ENCODE results near the gene MPC2. TPM values are rescaled to one million over a fixed set of nuclear protein-coding genes. Genes with fewer than 3 reads are reported as not detected.
A peak's percentile ranks its signal among the peaks of the same experiment; 100 is the strongest.
"Not testable (repeated sequence)": the region's sequence is repeated elsewhere in the genome, so short reads cannot be mapped to it uniquely, and the experiment has no call there.

Gene MPC2
- polyA plus RNA-seq, 6 donors from 2014 or later, result 72.6 to 103 (median 78.9) TPM

- H3K36me3 Mint-ChIP-seq, result peaks cover 15 to 20% of the 10 kb centered on the region in 2 donors
- peaks cover 19 to 26% (median 24%) of the 10 kb centered on the region in 3 donors for H3K4me1 Mint-ChIP-seq
- H3K27ac Mint-ChIP-seq, result no peak overlapping the region
- ATAC-seq (ENCODE audit: low read depth in 2 of 2) (no peak), DNase-seq (no peak)
- H3K4me3 Mint-ChIP-seq, result no peak overlapping the region
- no peaks in the 10 kb centered on the region for H3K27me3 Mint-ChIP-seq
- peaks cover 0 to 3% (median 0%) of the 10 kb centered on the region in 7 donors for H3K9me3 Mint-ChIP-seq
Measured at GRCh38 chr1:167949785-167950184, 12.9 kb upstream of the MPC2 start.

GRCh38 chr1:167947733-167948132 lies 10.9 kb upstream of the MPC2 start:
- H3K9me3 Mint-ChIP-seq, result peaks cover 0 to 6% (median 0%) of the 10 kb centered on the region in 7 donors
- DNase-seq (no peak), ATAC-seq (ENCODE audit: low read depth in 2 of 2) (no peak)
- H3K4me3 Mint-ChIP-seq, result no peak overlapping the region
- peaks cover 7 to 13% of the 10 kb centered on the region in 2 donors for H3K36me3 Mint-ChIP-seq
- no peaks in the 10 kb centered on the region for H3K27me3 Mint-ChIP-seq
- H3K27ac Mint-ChIP-seq, result peak overlapping the region in 1 of 6 donors; percentile 3
- peaks cover 26 to 32% (median 27%) of the 10 kb centered on the region in 3 donors for H3K4me1 Mint-ChIP-seq

- ATAC-seq (ENCODE audit: low read depth in 2 of 2) (no peak), DNase-seq (no peak)
- Mint-ChIP-seq H3K9me3 (peaks cover 0 to 6% (median 0%) of the 10 kb centered on the region in 7 donors), H3K27me3 (no peaks in the 10 kb centered on the region), H3K4me3 (no peak overlapping the region), H3K27ac (peak overlapping the region in 2 of 6 donors; percentile 43 to 73), H3K36me3 (peaks cover 0 to 7% of the 10 kb centered on the region in 2 donors), H3K4me1 (peaks cover 25 to 38% (median 27%) of the 10 kb centered on the region in 3 donors)
Measured at GRCh38 chr1:167943541-167943940, 6.7 kb upstream of the MPC2 start.

GRCh38 chr1:167940264-167940663 lies 3.4 kb upstream of the MPC2 start:
- Mint-ChIP-seq H3K36me3 (no peaks in the 10 kb centered on the region), H3K4me1 (peaks cover 23 to 31% (median 24%) of the 10 kb centered on the region in 3 donors), H3K9me3 (peaks cover 0 to 3% (median 0%) of the 10 kb centered on the region in 7 donors), H3K4me3 (no peak overlapping the region), H3K27me3 (no peaks in the 10 kb centered on the region), H3K27ac (no peak overlapping the region)
- no peak for ATAC-seq (ENCODE audit: low read depth in 2 of 2)
- no peak for DNase-seq

GRCh38 chr1:167938080-167938636 lies 1.3 kb upstream of the MPC2 start:
- H3K36me3 Mint-ChIP-seq, result no peaks in the 10 kb centered on the region
- peaks cover 22 to 37% (median 36%) of the 10 kb centered on the region in 3 donors for H3K4me1 Mint-ChIP-seq
- peak overlapping the region; percentile 35 to 99 (median 92) for H3K4me3 Mint-ChIP-seq
- no peaks in the 10 kb centered on the region for H3K27me3 Mint-ChIP-seq
- no peaks in the 10 kb centered on the region for H3K9me3 Mint-ChIP-seq
- DNase-seq (no peak), ATAC-seq (ENCODE audit: low read depth in 2 of 2) (no peak)
- peak overlapping the region in 5 of 6 donors; percentile 5 to 98 (median 67) for H3K27ac Mint-ChIP-seq

- peak overlapping the region; percentile 88 to 99 (median 94) for H3K27ac Mint-ChIP-seq
- H3K27me3 Mint-ChIP-seq, result no peaks in the 10 kb centered on the region
- peaks cover 22 to 41% (median 37%) of the 10 kb centered on the region in 3 donors for H3K4me1 Mint-ChIP-seq
- ATAC-seq (ENCODE audit: low read depth in 2 of 2), result no peak
- H3K4me3 Mint-ChIP-seq, result peak overlapping the region; percentile 88 to 100 (median 94)
- H3K36me3 Mint-ChIP-seq, result no peaks in the 10 kb centered on the region
- H3K9me3 Mint-ChIP-seq, result no peaks in the 10 kb centered on the region
- DNase-seq, result no peak
Measured at GRCh38 chr1:167937709-167938010, 788 bp upstream of the MPC2 start.

GRCh38 chr1:167936068-167936929 lies 573 bp downstream of the MPC2 start, which contains the start of gene DCAF6:
DCAF6 (plus strand) TSS chr1:167936683; CDS start chr1:167936912, 229 bp downstream.
- peak within 1 kb of the TSS; percentile 88 to 100 (median 99) for H3K27ac Mint-ChIP-seq
- peak; percentile 71 to 72 for ATAC-seq (ENCODE audit: low read depth in 2 of 2)
- H3K27me3 Mint-ChIP-seq, result no peaks in the 10 kb centered on the region
- H3K36me3 Mint-ChIP-seq, result no peaks in the 10 kb centered on the region
- no peaks in the 10 kb centered on the region for H3K9me3 Mint-ChIP-seq
- peaks cover 22 to 45% (median 32%) of the 10 kb centered on the region in 3 donors for H3K4me1 Mint-ChIP-seq
- DNase-seq, result peak; percentile 99
- peak within 1 kb of the TSS; percentile 88 to 100 (median 94) for H3K4me3 Mint-ChIP-seq

- Mint-ChIP-seq H3K27ac (peak overlapping the region; percentile 88 to 100 (median 96)), H3K27me3 (no peaks in the 10 kb centered on the region), H3K36me3 (no peaks in the 10 kb centered on the region), H3K4me3 (peak overlapping the region; percentile 88 to 100 (median 94)), H3K9me3 (no peaks in the 10 kb centered on the region), H3K4me1 (peaks cover 22 to 45% (median 31%) of the 10 kb centered on the region in 3 donors)
- ATAC-seq (ENCODE audit: low read depth in 2 of 2), result peak; percentile 11 to 13
- DNase-seq, result no peak
Measured at GRCh38 chr1:167935216-167936067, 1.4 kb downstream of the MPC2 start.

- no peak for DNase-seq
- no peak for ATAC-seq (ENCODE audit: low read depth in 2 of 2)
- peaks cover 24 to 47% (median 31%) of the 10 kb centered on the region in 3 donors for H3K4me1 Mint-ChIP-seq
- H3K27ac Mint-ChIP-seq, result peak overlapping the region; percentile 88 to 100 (median 93)
- no peaks in the 10 kb centered on the region for H3K27me3 Mint-ChIP-seq
- H3K36me3 Mint-ChIP-seq, result no peaks in the 10 kb centered on the region
- peak overlapping the region; percentile 88 to 100 (median 94) for H3K4me3 Mint-ChIP-seq
- no peaks in the 10 kb centered on the region for H3K9me3 Mint-ChIP-seq
Measured at GRCh38 chr1:167934426-167935215, 2.3 kb downstream of the MPC2 start.

GRCh38 chr1:167933788-167934187 lies 3.1 kb downstream of the MPC2 start:
- ATAC-seq (ENCODE audit: low read depth in 2 of 2), result no peak
- Mint-ChIP-seq H3K4me3 (peak overlapping the region in 1 of 8 donors; percentile 70), H3K4me1 (peaks cover 24 to 46% (median 31%) of the 10 kb centered on the region in 3 donors), H3K36me3 (no peaks in the 10 kb centered on the region), H3K9me3 (no peaks in the 10 kb centered on the region), H3K27me3 (no peaks in the 10 kb centered on the region), H3K27ac (peak overlapping the region in 1 of 6 donors; percentile 93)
- no peak for DNase-seq

- Mint-ChIP-seq H3K27me3 (no peaks in the 10 kb centered on the region), H3K27ac (no peak overlapping the region), H3K4me1 (peaks cover 19 to 27% (median 21%) of the 10 kb centered on the region in 3 donors), H3K9me3 (no peaks in the 10 kb centered on the region), H3K4me3 (no peak overlapping the region), H3K36me3 (no peaks in the 10 kb centered on the region)
- ATAC-seq (ENCODE audit: low read depth in 2 of 2) (no peak), DNase-seq (no peak)
Measured at GRCh38 chr1:167929725-167930124, 7.1 kb downstream of the MPC2 start.

- not testable (repeated sequence) for H3K36me3 Mint-ChIP-seq; DNase-seq; H3K27me3 Mint-ChIP-seq; H3K4me3 Mint-ChIP-seq; H3K27ac Mint-ChIP-seq; H3K9me3 Mint-ChIP-seq; ATAC-seq (ENCODE audit: low read depth in 2 of 2)
- peaks cover 13 to 21% (median 20%) of the 10 kb centered on the region in 3 donors for H3K4me1 Mint-ChIP-seq
Measured at GRCh38 chr1:167928919-167929318, 8.0 kb downstream of the MPC2 start.
